Sigmoid colon (tissue), 7 donors: ENCODE measurements around the gene TRIM37. TPM values are rescaled to one million over a fixed set of nuclear protein-coding genes. Genes with fewer than 3 reads are reported as not detected.

Experiments used
- DNase-seq: peaks from one replicate; pipeline ENCODE4 v3.0.0-alpha.2; 2019
- H3K27ac ChIP-seq, 4 donors: fragments of 200-600 bp; sonication (generic); one replicate each; pipeline ENCODE4 v1.5.1; 2016 to 2019; ENCODE audit warnings: mild to moderate bottlenecking in 1 of 4
- H3K27me3 ChIP-seq, 3 donors: fragments of 200-600 bp; sonication (generic); one replicate each; pipeline ENCODE4 v1.5.1; 2019; ENCODE audit warnings: mild to moderate bottlenecking in 1 of 3
- H3K36me3 ChIP-seq, 4 donors: fragments of 200-600 bp; sonication (generic); one replicate each; pipeline ENCODE4 v1.5.1; 2016 to 2019
- H3K4me1 ChIP-seq, 4 donors: fragments of 200-600 bp; sonication (generic); one replicate each; pipeline ENCODE4 v1.5.1; 2017 to 2019
- H3K4me3 ChIP-seq, 4 donors: fragments of 200-600 bp; sonication (generic); one replicate each; pipeline ENCODE4 v1.5.1; 2017 to 2019; ENCODE audit warnings: mild to moderate bottlenecking in 2 of 4, moderate library complexity in 1 of 4
- H3K9me3 ChIP-seq, 4 donors: fragments of 200-600 bp in 3 of 4; sonication (generic) in 3 of 4; one replicate each; pipeline versions ENCODE4 v1.5.1 to v1.6.1; 2013 to 2019
- CTCF ChIP-seq, 4 experiments: fragments of 450-650 bp in 3 of 4; fragments of 200-600 bp in 1 of 4; IDR thresholded peaks; one replicate each; pipeline ENCODE4 v1.5.1; 2016 to 2019; ENCODE audit warnings: antibody characterized with exemption in 4 of 4, mild to moderate bottlenecking in 3 of 4, moderate library complexity in 2 of 4
- EP300 ChIP-seq, 4 donors: sonication (generic); formaldehyde crosslinking; IDR thresholded peaks; one replicate each; pipeline ENCODE4 v1.6.1; 2017; ENCODE audit warnings: antibody characterized with exemption in 4 of 4
- POLR2A ChIP-seq, 2 donors: fragments of 450-650 bp; IDR thresholded peaks; one replicate each; pipeline ENCODE4 v1.6.1; 2016; ENCODE audit warnings: antibody characterized with exemption in 2 of 2, mild to moderate bottlenecking in 2 of 2, moderate library complexity in 2 of 2
- POLR2AphosphoS5 ChIP-seq, 4 donors: sonication (generic); formaldehyde crosslinking; IDR thresholded peaks; one replicate each; pipeline ENCODE4 v1.6.1; 2017; ENCODE audit warnings: antibody characterized with exemption in 4 of 4
- WGBS, 2 donors: extraction: QIAGEN DNeasy Blood & Tissue Kit; methylation state at CpG; one replicate each; pipeline ENCODE4 v1.1.7; 2013; 5-methylcytosine and 5-hydroxymethylcytosine counted together
- intact Hi-C: fragments of 100-400 bp; cut with DNase I; formaldehyde crosslinking; loops from one replicate; pipeline ENCODE4 v1.15.1; 2023
- polyA plus RNA-seq, 3 donors: library from polyadenylated mRNA; stranded (reverse); fragments of 200-250 nt; gene quantifications; one replicate each; pipeline ENCODE4 v1.2.3, GENCODE V29; 2013
- total RNA-seq, 4 donors: library from RNA; depleted of rRNA; stranded (reverse); fragments of >200 nt; gene quantifications; one replicate each; pipeline ENCODE4 v1.1.0, GENCODE V29; 2016
- donor health status: healthy with polysubstance abuse.
- donor health status: Bipolar disorder and iron deficiency.
- donor health status: healthy.

The TRIM37 gene
- total and polyA plus RNA-seq, 7 donors, result 6.5 to 37.8 (median 20.2) TPM

GRCh38 chr17:59149841-59150511, 43.3 kb upstream of the TRIM37 start:
- Histone ChIP-seq H3K4me1 (peaks cover 0 to 16% (median 13%) of the 10 kb centered on the region in 4 donors), H3K4me3 (no peak overlapping the region), H3K36me3 (no peaks in the 10 kb centered on the region), H3K9me3 (no peaks in the 10 kb centered on the region), H3K27ac (no peak overlapping the region), H3K27me3 (no peaks in the 10 kb centered on the region)
- WGBS, 2 donors, result 79 to 86% methylated on average over 5 of the region's 5 CpGs
- intact Hi-C loops, result loop anchor here (5.0 kb wide), 1 partner anchor 633 kb away; no protein-coding TSS in a partner anchor
- TF ChIP-seq POLR2AphosphoS5 (IDR thresholded peaks at IDR 0.05) (no peak), EP300 (IDR thresholded peaks at IDR 0.05) (no peak), CTCF (IDR thresholded peaks at IDR 0.05) (no peak), POLR2A (IDR thresholded peaks at IDR 0.05) (no peak)
- no peak for DNase-seq

- intact Hi-C loops, result no loop called here
- Histone ChIP-seq H3K9me3 (no peaks in the 10 kb centered on the region), H3K36me3 (no peaks in the 10 kb centered on the region), H3K27ac (no peak overlapping the region), H3K27me3 (no peaks in the 10 kb centered on the region), H3K4me1 (peaks cover 0 to 15% (median 12%) of the 10 kb centered on the region in 4 donors), H3K4me3 (no peak overlapping the region)
- WGBS, 2 donors, result 86 to 92% methylated on average over 2 of the region's 2 CpGs
- TF ChIP-seq EP300 (IDR thresholded peaks at IDR 0.05) (no peak), POLR2A (IDR thresholded peaks at IDR 0.05) (no peak), CTCF (IDR thresholded peaks at IDR 0.05) (no peak), POLR2AphosphoS5 (IDR thresholded peaks at IDR 0.05) (no peak)
- DNase-seq, result no peak
Observed at GRCh38 chr17:59149051-59149450, 42.4 kb upstream of the TRIM37 start.

GRCh38 chr17:59145571-59146096, 39.0 kb upstream of the TRIM37 start:
- intact Hi-C loops, result no loop called here
- Histone ChIP-seq H3K36me3 (no peaks in the 10 kb centered on the region), H3K27ac (no peak overlapping the region), H3K4me3 (no peak overlapping the region), H3K9me3 (no peaks in the 10 kb centered on the region), H3K27me3 (no peaks in the 10 kb centered on the region), H3K4me1 (no peaks in the 10 kb centered on the region)
- 94 to 95% methylated on average over 4 of the region's 4 CpGs for WGBS, 2 donors
- TF ChIP-seq POLR2AphosphoS5 (IDR thresholded peaks at IDR 0.05) (no peak), POLR2A (IDR thresholded peaks at IDR 0.05) (no peak), CTCF (IDR thresholded peaks at IDR 0.05) (no peak), EP300 (IDR thresholded peaks at IDR 0.05) (no peak)
- DNase-seq, result no peak

GRCh38 chr17:59141860-59142259, 35.2 kb upstream of the TRIM37 start:
- DNase-seq, result no peak
- Histone ChIP-seq H3K9me3 (no peaks in the 10 kb centered on the region), H3K27me3 (no peaks in the 10 kb centered on the region), H3K36me3 (no peaks in the 10 kb centered on the region), H3K27ac (no peak overlapping the region), H3K4me1 (no peaks in the 10 kb centered on the region), H3K4me3 (no peak overlapping the region)
- TF ChIP-seq POLR2A (IDR thresholded peaks at IDR 0.05), result no peak
- no peak for TF ChIP-seq EP300 (IDR thresholded peaks at IDR 0.05)
- no peak for TF ChIP-seq CTCF (IDR thresholded peaks at IDR 0.05)
- no peak for TF ChIP-seq POLR2AphosphoS5 (IDR thresholded peaks at IDR 0.05)
- WGBS, 2 donors, result 94 to 98% methylated on average over 1 of the region's 1 CpG
- intact Hi-C loops, result no loop called here
